NCI-H1105 (cell line): ENCODE measurements around the gene HS6ST3.

Source experiments
- DNase-seq: peaks from one replicate; lab custom pipeline; 2025; lab: John Stamatoyannopoulos, UW

Gene HS6ST3

DNA sequence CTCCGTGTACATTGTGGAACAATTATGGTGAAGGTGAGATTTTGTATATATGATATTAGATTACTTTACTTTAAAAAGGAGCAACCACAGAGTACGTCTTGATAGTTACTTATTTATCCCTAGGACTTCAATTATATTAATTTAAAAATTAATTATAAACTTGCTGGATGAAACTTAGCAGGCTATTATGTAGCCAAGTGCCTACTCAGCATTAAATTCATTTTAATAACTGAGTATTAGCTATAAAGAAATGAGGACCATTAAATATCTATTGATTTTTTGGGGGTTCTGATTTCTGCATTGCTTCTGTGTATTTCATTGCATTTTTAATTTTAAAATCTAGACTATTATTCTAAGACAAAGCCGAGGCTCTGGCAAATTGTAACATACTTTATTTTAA lies 109.4 kb downstream of the HS6ST3 start:
- DNase-seq, result no peak

- no peak for DNase-seq
These were observed 110.9 kb downstream of the HS6ST3 start for GRCh38 chr13:96200810-96201209.

DNA sequence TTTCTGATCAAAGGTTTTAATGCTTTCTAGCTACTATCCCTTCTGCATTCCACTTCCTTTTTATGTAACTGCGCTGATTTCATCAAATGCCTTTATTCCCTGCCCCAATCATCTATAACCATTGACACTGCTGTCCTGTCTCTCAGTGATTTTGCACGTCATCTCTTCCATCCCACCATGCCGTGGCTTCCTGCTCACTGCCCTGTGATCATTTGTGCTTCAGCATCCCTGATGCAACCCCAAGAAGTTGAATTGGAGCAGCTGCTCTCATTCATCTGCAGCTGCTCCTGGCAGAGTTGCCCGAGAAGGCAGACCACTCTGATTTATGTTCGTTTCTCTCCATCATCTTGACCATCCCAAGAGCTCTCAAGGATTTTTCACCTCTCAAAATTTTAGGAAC lies 112.4 kb downstream of the HS6ST3 start:
- DNase-seq, result no peak

- no peak for DNase-seq
These were observed 113.6 kb downstream of the HS6ST3 start for GRCh38 chr13:96203471-96203870.

DNA sequence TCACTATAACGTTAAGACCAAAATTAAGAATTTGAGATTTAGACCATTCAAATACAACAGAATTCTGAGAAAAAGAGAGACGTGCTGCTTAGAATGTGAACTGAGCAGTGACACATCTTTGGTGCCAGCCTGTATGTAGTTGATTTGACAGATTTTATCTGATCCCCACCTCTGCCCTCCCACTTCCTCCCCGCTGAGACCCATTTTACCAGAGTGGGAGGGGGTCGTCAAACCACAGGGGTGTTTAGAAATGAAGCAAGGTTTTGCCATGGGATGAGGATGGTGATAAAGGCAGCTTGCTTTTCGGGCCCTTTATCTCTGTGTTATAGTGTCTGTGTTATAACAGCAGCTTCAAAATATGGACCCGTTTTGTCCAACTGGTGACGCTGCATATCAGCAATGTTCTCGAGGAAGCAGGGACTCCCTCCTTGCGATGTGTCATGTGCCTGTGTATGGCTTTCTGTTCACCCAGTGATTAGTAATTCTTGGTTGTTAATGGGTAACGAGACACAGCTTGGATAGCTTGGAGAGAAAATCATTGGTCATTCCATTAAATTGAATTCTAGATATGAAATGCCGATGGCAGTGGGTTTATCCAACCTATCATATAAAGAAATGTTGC lies 125.0 kb downstream of the HS6ST3 start:
- no peak for DNase-seq

DNA sequence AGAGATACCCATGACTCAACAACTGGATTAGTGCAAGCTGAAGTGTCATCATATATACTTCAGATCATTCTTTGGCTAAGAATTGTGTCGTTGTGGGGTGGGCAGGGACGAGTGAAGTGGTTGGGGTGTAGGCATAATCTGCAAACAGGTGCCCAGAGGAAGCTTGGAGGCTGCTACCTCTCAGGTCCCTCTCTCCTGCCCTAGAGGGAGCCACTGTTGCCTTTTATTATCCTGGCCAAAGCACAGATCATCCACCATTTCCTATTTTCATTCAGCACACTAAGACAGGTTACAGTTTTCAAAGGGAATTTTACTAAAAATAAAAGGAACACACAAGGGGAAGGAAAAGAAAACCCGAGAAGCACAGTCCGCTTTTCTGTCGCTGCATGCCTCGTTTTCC lies 126.6 kb downstream of the HS6ST3 start:
- DNase-seq, result no peak

GRCh38 chr13:96218475-96218874 lies 128.6 kb downstream of the HS6ST3 start:
- DNase-seq, result no peak

DNA sequence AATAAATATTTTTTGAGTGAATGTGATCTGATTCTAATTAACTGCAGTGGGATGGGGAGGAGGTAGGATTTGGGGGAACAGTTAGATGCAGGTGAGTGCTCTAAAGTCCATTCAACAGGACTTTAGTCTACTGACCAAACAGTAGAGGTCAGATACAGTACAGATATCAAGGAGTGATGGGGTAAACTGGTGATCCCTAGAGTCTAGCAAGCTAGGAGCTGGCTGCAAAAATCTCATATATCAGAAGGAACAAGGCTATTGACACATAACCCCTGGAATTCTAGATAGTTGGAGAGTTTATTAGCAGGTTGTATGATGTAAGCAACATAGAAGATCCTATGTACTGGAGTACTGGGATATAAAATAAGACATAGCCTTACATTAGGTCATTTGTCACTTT lies 131.6 kb downstream of the HS6ST3 start:
- DNase-seq, result no peak

DNA sequence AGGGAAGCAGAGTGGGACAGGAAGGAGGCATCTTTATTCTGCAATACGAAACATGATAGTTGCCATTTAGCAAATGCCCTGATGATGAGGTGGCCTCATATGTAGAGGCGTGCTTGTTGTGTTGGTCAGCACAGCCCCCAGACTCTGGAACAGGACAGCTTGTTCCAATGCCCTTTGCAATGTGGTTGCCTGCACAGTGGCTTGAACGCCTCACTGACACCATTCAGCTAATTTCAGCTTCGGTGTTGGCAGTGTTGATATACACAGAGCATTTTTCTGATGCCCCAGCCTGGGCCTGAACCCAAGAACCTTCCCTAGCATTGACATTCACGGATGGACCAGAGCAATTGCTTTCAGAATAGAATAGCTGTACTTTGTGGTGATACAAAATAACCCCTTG lies 133.3 kb downstream of the HS6ST3 start:
- DNase-seq, result no peak

DNA sequence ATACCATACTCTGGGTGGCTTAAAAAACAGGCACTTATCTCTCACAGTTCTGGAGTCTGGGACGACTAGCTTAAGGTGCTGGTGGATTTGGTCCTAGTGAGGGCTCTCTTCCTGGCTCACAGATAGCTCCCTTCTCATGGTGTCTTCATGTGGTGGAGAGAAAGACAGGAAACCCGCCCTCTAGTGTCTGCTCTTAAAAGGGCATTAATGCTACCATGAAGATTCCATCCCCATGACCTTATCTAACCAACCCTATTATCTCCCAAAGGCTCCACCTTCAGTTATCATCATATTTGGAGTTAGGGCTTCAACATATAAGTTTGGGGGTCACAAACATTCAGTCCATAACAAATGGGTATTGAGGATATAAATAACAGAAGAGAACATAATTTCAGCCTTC lies 139.4 kb downstream of the HS6ST3 start:
- no peak for DNase-seq

GRCh38 chr13:96238241-96238640 lies 148.3 kb downstream of the HS6ST3 start:
- DNase-seq, result no peak

DNA sequence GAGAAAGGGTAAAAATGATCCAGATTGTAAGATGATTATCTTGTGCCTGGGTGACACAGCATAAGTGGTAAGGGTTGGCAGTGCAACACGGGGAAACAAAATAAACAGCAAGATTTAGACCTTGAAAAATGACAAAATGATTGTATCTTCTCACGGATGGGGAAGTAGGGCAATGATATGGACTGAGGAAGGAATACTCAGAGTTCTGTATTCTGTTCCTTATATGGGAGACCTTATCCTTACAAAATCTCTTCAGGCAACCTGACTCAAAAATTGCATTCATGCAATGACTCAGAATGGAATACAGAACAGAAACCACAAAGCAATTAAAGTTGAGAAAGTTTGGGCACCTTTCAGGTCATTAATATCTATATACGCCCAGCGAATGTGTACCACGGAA lies 149.0 kb downstream of the HS6ST3 start:
- DNase-seq, result no peak

DNA sequence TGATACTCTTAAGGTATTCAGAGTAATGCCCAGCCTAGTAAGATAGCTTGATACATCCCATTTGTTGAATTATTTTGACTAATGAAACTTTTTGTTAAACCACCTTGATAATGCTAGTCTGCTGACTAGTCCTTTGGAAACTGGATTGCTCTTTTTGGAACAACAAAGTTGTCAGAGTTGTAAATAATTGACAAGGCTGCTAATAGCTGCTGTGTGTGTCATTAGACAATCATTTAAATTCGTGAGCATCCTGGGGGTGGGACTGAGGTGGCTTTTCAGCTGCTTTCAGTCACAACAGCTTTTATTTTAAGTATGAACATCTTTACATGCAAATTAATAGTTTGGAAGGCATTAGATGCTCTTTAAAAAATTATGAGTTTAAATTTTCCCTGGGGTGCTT lies 153.5 kb downstream of the HS6ST3 start:
- DNase-seq, result no peak

- no peak for DNase-seq
These were observed 158.2 kb downstream of the HS6ST3 start for GRCh38 chr13:96248103-96248502.

GRCh38 chr13:96248996-96249395 lies 159.1 kb downstream of the HS6ST3 start:
- DNase-seq, result no peak

GRCh38 chr13:96252903-96253302 lies 163.0 kb downstream of the HS6ST3 start:
- DNase-seq, result no peak

DNA sequence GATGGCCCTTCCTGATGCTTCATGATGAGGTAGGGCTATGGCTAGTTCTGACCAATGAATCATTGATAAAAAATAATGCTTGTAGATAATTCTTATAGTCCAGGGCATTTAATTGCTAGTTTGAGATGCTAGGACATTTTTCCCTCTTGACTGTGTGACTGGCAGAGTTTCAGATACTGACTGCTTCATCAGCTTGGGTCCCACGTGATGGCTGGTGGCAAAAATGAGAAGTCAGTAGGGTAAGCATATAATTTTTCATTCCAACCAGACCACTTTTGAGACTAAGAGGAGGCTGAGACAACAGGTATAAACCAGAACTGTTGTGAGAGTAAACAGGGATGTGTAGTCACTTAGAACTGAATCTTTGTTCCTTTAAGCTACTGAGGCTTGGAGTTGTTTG lies 183.3 kb downstream of the HS6ST3 start:
- no peak for DNase-seq

DNA sequence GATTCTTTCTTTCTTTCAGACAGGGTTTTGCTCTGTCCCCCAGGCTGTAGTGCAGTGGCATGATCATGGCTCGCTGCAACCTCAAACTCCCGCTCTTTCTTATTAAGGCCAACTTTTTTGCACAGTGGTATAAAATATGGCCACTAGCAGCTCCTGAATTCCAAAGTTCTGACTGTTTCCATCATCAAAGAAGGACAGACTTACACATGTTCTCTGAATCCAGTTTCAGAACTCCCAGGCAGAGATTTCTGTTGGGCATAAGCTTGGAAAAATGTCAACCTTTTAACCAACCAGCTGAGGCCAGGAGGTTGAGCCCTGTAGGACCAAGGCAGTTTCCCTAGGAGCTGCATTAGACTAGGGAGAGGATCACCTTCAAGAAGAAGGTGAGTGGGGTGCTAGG lies 184.1 kb downstream of the HS6ST3 start:
- DNase-seq, result no peak

GRCh38 chr13:96279904-96280303 lies 190.0 kb downstream of the HS6ST3 start:
- no peak for DNase-seq

- no peak for DNase-seq
These were observed 195.1 kb downstream of the HS6ST3 start for GRCh38 chr13:96284971-96285370.

- DNase-seq, result no peak
These were observed 195.8 kb downstream of the HS6ST3 start for GRCh38 chr13:96285729-96286128.

GRCh38 chr13:96294930-96295881 lies 205.3 kb downstream of the HS6ST3 start:
- no peak for DNase-seq

GRCh38 chr13:96297360-96297759 lies 207.5 kb downstream of the HS6ST3 start:
- no peak for DNase-seq

GRCh38 chr13:96299235-96299634 lies 209.3 kb downstream of the HS6ST3 start:
- no peak for DNase-seq
